Adrenal gland (tissue), 12 donors: ENCODE results near the gene VPS18. TPM values are rescaled to one million over a fixed set of nuclear protein-coding genes. Genes with fewer than 3 reads are reported as not detected.
A peak's percentile ranks its signal among the peaks of the same experiment; 100 is the strongest.

Experiments used
- DNase-seq, 7 donors: peaks; one replicate each; pipeline ENCODE4 v3.0.0-alpha.2; 2019 to 2020
- H3K27ac ChIP-seq, 5 donors: fragments of 200-600 bp; sonication (generic) in 4 of 5; 1 replicate in 3 of 5; 2 replicates in 2 of 5; pipeline versions ENCODE4 v1.5.1 to v1.8.0; 2016 to 2020; ENCODE audit warnings: mild to moderate bottlenecking in 1 of 5
- H3K27me3 ChIP-seq: fragments of 200-600 bp; 2 replicates; pipeline ENCODE4 v1.8.0; 2021
- H3K36me3 ChIP-seq, 2 donors: fragments of 200-600 bp; replicated peaks in 1 of 2; 1 replicate in 1 of 2; 2 replicates in 1 of 2; pipeline versions ENCODE4 v1.5.1 to v1.8.0; 2018 to 2022
- H3K4me1 ChIP-seq, 2 donors: fragments of 200-600 bp; replicated peaks in 1 of 2; 1 replicate in 1 of 2; 2 replicates in 1 of 2; pipeline versions ENCODE4 v1.5.1 to v1.8.0; 2018 to 2021
- H3K4me3 ChIP-seq, 4 donors: fragments of 200-600 bp; sonication (generic) in 3 of 4; one replicate each; pipeline ENCODE4 v1.5.1; 2016 to 2018
- H3K9me3 ChIP-seq, 3 donors: fragments of 200-600 bp; sonication (generic) in 1 of 3; replicated peaks in 1 of 3; 1 replicate in 2 of 3; 2 replicates in 1 of 3; pipeline versions ENCODE4 v1.5.1 to v1.8.0; 2016 to 2021
- CTCF ChIP-seq, 6 experiments: fragments of 450-650 bp in 4 of 6; fragments of 200-600 bp in 2 of 6; sonication (generic) in 1 of 6; IDR thresholded peaks; 1 replicate in 5 of 6; 2 replicates in 1 of 6; pipeline versions ENCODE4 v1.5.1 to v1.8.0; 2016 to 2021; ENCODE audit warnings: antibody characterized with exemption in 6 of 6, mild to moderate bottlenecking in 2 of 6, moderate library complexity in 1 of 6
- POLR2A ChIP-seq, 2 donors: fragments of 450-650 bp; IDR thresholded peaks; one replicate each; pipeline ENCODE4 v1.6.1; 2017; ENCODE audit warnings: antibody characterized with exemption in 2 of 2, mild to moderate bottlenecking in 2 of 2, moderate library complexity in 1 of 2
- WGBS, 4 donors: extraction: QIAGEN DNeasy Blood & Tissue Kit in 2 of 4; methylation state at CpG; one replicate each; pipeline versions ENCODE4 v1.1.5 to v1.1.7; 2013 to 2017; 5-methylcytosine and 5-hydroxymethylcytosine counted together
- intact Hi-C, 2 donors: fragments of 100-400 bp; cut with DNase I; formaldehyde crosslinking; loops; one replicate each; pipeline versions ENCODE4 v1.14.1 to v1.15.0; 2022 to 2023
- polyA plus RNA-seq, 3 donors: library from polyadenylated mRNA; stranded (reverse); fragments of 200-250 nt in 2 of 3; fragments of 350-450 nt in 1 of 3; fragmentation: Illumina TruSeq in 1 of 3; extraction: RNeasy Lipid Tissue Mini Kit (QIAGEN cat#74804) in 1 of 3; gene quantifications; one replicate each; pipeline ENCODE4 v1.2.3, GENCODE V29; 2013 to 2014
- total RNA-seq, 9 donors: library from RNA; depleted of rRNA in 4 of 9; stranded (reverse); fragments of >200 nt in 4 of 9; fragments of 120-200 nt in 1 of 9; fragmentation: NEBNext Ultra II Directional in 1 of 9; extraction: Animal tissue kit (Norgen Biotek cat#: 25700) in 1 of 9; gene quantifications; one replicate each; pipeline versions ENCODE4 v1.1.0 to v1.2.4, GENCODE V29; 2013 to 2023
- donor health status: healthy with polysubstance abuse.
- donor health status: Bipolar disorder and iron deficiency.
- donor health status: DM: yes; HTN: yes; CAD: no.
- donor health status: DM: no; HTN: no; CAD: no.
- donor health status: DM: no; HTN: no; CAD: no.
- donor health status: DM: yes; HTN: yes; CAD: no.

The VPS18 gene
- total and polyA plus RNA-seq, 12 donors: 8.9 to 43.4 (median 30.0) TPM

- H3K27me3 ChIP-seq: no peaks in the 10 kb centered on the region
- 47 to 71% (median 51%) methylated on average over 11 to 15 of the region's 15 CpGs for WGBS, 4 donors
- intact Hi-C loops: loop anchor here in 1 of 2 donors (5.0 to 10.0 kb wide), 2 partner anchors 35 to 72 kb away; no protein-coding TSS in a partner anchor
- no peak for DNase-seq
- H3K4me1 ChIP-seq: peaks cover 12 to 15% of the 10 kb centered on the region in 2 donors
- no peaks in the 10 kb centered on the region for H3K36me3 ChIP-seq
- H3K4me3 ChIP-seq: peak overlapping the region in 2 of 4 donors; percentile 42 to 70
- TF ChIP-seq POLR2A (IDR thresholded peaks at IDR 0.05): no peak
- TF ChIP-seq CTCF (IDR thresholded peaks at IDR 0.05): no peak
- peak overlapping the region in 3 of 5 donors; percentile 89 to 97 (median 92) for H3K27ac ChIP-seq
- H3K9me3 ChIP-seq: no peaks in the 10 kb centered on the region
Observed at GRCh38 chr15:40942337-40942854, 48.1 kb downstream of the VPS18 start.

GRCh38 chr15:40942878-40943277 lies 48.6 kb downstream of the VPS18 start:
- Histone ChIP-seq H3K36me3 (no peaks in the 10 kb centered on the region), H3K4me3 (no peak overlapping the region), H3K27me3 (no peaks in the 10 kb centered on the region), H3K4me1 (peaks cover 12 to 15% of the 10 kb centered on the region in 2 donors), H3K27ac (no peak overlapping the region), H3K9me3 (no peaks in the 10 kb centered on the region)
- TF ChIP-seq POLR2A (IDR thresholded peaks at IDR 0.05) (no peak), CTCF (IDR thresholded peaks at IDR 0.05) (no peak)
- no peak for DNase-seq
- intact Hi-C loops: loop anchor here in 1 of 2 donors (5.0 to 10.0 kb wide), 2 partner anchors 36 to 72 kb away; no protein-coding TSS in a partner anchor
- 81 to 88% (median 83%) methylated on average over 11 to 12 of the region's 12 CpGs for WGBS, 4 donors

DNA sequence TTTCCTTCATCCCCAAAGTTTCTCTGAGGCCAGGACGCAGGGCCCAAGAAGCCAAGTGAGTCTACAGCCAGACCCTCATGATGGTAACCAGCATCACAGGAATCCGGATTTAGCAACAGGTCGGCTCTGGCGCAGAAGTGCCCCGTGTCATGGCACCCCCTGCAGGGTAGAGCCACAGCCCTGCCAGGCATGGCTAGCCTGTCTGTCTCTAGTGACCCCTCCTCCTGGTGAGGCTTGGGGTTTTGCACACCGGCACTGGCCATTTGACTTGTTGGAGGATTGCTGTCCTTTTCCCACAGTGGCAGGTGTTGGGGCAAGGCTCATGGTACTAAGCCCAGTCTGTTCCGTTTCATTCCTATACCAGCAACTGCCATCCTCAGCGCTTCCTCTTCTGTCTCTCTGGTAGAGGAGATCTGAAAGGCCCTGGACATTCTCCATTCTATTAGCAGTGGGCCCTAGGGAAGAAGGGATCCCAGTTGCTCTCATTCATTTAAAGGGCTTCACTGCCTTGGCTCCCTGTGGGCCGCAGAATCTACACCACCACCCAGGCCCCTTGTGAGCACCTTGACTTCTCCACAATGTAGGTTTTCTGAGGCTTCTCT lies 49.6 kb downstream of the VPS18 start:
- H3K27me3 ChIP-seq: no peaks in the 10 kb centered on the region
- no peak overlapping the region for H3K27ac ChIP-seq
- H3K36me3 ChIP-seq: no peaks in the 10 kb centered on the region
- no peak for TF ChIP-seq POLR2A (IDR thresholded peaks at IDR 0.05)
- no peak for TF ChIP-seq CTCF (IDR thresholded peaks at IDR 0.05)
- H3K4me3 ChIP-seq: no peak overlapping the region
- DNase-seq: no peak
- H3K4me1 ChIP-seq: peaks cover 12 to 15% of the 10 kb centered on the region in 2 donors
- WGBS, 4 donors: 93 to 95% (median 94%) methylated on average over 3 to 9 of the region's 9 CpGs
- H3K9me3 ChIP-seq: no peaks in the 10 kb centered on the region
- intact Hi-C loops: loop anchor here in 1 of 2 donors (5.0 to 10.0 kb wide), 2 partner anchors 37 to 71 kb away; no protein-coding TSS in a partner anchor

GRCh38 chr15:40944510-40945296 lies 50.5 kb downstream of the VPS18 start:
- Histone ChIP-seq H3K27ac (no peak overlapping the region), H3K27me3 (no peaks in the 10 kb centered on the region), H3K4me3 (no peak overlapping the region), H3K36me3 (no peaks in the 10 kb centered on the region), H3K9me3 (no peaks in the 10 kb centered on the region), H3K4me1 (peaks cover 12 to 14% of the 10 kb centered on the region in 2 donors)
- intact Hi-C loops: loop anchor here in 1 of 2 donors (5.0 to 10.0 kb wide), 2 partner anchors 37 to 70 kb away; no protein-coding TSS in a partner anchor
- 90 to 96% (median 92%) methylated on average over 10 to 11 of the region's 11 CpGs for WGBS, 4 donors
- TF ChIP-seq CTCF (IDR thresholded peaks at IDR 0.05) (no peak), POLR2A (IDR thresholded peaks at IDR 0.05) (no peak)
- DNase-seq: no peak
